Transverse colon (tissue), 1 donor: ENCODE data around the gene DHRS3.

ENCODE experiments used
- EP300 ChIP-seq: sonication (generic); formaldehyde crosslinking; IDR thresholded peaks from one replicate; pipeline ENCODE4 v1.6.1; 2017; ENCODE audit warnings: antibody characterized with exemption, low read depth
- POLR2A ChIP-seq: fragments of 450-650 bp; IDR thresholded peaks from one replicate; pipeline ENCODE4 v1.6.1; 2016; ENCODE audit warnings: antibody characterized with exemption, mild to moderate bottlenecking, moderate library complexity

DNA sequence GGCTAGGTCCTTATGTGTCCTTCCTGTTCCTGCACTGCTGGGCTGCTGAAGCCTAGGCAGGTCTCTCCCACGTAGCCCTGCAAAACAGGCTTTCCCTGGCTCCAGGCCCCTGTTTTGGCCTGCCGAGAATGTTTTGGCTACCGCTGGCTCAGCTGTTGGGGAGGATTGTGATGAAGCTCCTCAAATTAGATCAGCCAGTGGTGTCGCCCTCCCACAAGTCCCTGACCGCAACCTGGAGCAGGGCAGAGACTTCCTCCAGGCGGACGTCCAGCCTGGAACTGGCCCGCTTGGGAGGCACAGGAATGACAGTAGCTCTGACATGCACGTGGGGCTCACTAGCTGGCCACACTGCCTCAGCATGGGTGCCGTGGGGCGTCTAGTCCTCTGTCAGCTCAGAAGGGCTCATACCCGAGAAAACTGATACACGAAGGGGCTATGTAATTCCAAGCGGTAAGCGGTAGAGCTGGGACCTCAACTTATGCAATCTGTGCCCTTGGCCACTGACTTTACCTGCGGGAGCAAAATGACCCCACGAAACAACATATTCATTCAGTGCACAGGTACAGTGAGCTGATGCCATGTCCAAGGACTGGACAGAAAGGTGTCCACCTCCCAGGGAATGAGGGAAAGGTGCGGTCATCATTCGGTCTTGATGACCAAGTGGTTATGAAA, 26.6 kb downstream of the DHRS3 start:
- TF ChIP-seq EP300 (no peak), POLR2A (no peak)
